ENCODE results near the gene SAFB2. TPM values are rescaled to one million over a fixed set of nuclear protein-coding genes. Genes with fewer than 3 reads are reported as not detected.

Gene SAFB2
- polyA plus RNA-seq, 1 of the 3 experiments (the other 2 are of a cell fraction) = 37.7 TPM

DNA sequence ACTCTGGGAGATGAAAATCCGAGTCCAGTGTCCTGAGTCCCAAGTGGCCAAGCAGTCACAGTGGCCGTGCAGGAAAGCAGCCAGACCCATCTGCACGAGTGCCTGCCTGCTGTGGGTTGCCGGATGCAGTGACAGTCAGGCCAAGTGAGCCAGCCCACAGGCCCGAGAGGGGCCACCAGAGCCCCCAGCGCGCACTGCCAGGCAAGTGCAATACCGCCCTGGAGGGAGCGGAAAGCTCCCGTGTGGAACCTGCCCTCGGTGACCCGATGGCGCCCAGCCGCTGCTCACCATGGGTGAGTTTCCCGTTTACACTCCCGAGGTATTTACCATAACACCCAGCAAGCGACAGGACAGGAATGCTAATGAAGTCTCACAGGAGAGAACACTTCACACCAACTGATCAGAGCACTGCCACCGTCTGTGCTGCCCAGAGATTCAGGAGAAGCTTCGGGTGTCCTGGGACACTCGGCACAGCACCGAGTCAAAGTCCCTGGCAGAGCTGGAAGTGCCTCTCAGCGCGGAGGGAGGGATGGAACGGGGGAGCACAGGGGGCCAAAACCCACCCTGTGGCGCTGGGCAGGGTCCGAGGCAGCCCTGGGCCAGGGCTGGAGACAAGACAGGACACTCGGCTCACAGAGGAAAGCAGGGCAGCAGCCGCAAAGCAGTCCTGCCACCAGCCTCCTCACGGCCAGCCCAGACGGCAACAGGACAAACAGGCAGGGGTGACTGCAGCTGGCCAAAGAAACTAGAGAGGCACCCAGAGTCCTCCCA is 33.5 kb downstream of the SAFB2 start:
- Histone ChIP-seq H3K4me1 (ENCODE audit: control insufficient read depth in 1 of 2, insufficient read depth in 2 of 2, low read depth in 1 of 2, low read length in 1 of 2) (peaks cover 0 to 9% of the 10 kb centered on the region in 2 experiments; a peak in 1 of 4 replicates), H3K36me3 (replicated peaks in 1 of 2; ENCODE audit: control insufficient read depth in 1 of 2, insufficient read depth in 2 of 2, low read length in 1 of 2) (peaks cover 5 to 77% of the 10 kb centered on the region in 2 experiments), H3K27ac (ENCODE audit: low read depth in 2 of 2, low read length in 1 of 2) (no peak overlapping the region), H3K27me3 (ENCODE audit: insufficient read depth) (no peaks in the 10 kb centered on the region), H4K20me1 (ENCODE audit: insufficient read depth) (no peaks in the 10 kb centered on the region), H2AFZ (ENCODE audit: low read depth) (no peak overlapping the region), H3K9me2 (no peaks in the 10 kb centered on the region), H3K4me3 (ENCODE audit: low read depth in 2 of 2, low read length in 1 of 2) (no peak overlapping the region), H3K4me2 (no peak overlapping the region), H3F3A (replicated peaks; ENCODE audit: insufficient read depth) (no peaks in the 10 kb centered on the region), H3K9me3 (no peaks in the 10 kb centered on the region), H3K79me2 (ENCODE audit: insufficient read depth) (no peaks in the 10 kb centered on the region), H3K9ac (no peak overlapping the region)
- TF ChIP-seq, protein P1, sequence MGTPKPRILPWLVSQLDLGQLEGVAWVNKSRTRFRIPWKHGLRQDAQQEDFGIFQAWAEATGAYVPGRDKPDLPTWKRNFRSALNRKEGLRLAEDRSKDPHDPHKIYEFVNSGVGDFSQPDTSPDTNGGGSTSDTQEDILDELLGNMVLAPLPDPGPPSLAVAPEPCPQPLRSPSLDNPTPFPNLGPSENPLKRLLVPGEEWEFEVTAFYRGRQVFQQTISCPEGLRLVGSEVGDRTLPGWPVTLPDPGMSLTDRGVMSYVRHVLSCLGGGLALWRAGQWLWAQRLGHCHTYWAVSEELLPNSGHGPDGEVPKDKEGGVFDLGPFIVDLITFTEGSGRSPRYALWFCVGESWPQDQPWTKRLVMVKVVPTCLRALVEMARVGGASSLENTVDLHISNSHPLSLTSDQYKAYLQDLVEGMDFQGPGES (IDR thresholded peaks at IDR 0.05; ENCODE audit: low read depth, low read length) = no peak
- TF ChIP-seq GABPA (IDR thresholded peaks at IDR 0.05; ENCODE audit: low read depth) (no peak), TCF12 (IDR thresholded peaks at IDR 0.05) (no peak), NRF1 (IDR thresholded peaks at IDR 0.05; ENCODE audit: low read depth, low read length) (no peak), SIN3A (IDR thresholded peaks at IDR 0.05; ENCODE audit: borderline replicate concordance, low read depth, low read length) (no peak), FOXJ3 (CRISPR knock-in tag; IDR thresholded peaks at IDR 0.05) (no peak)
- TF ChIP-seq, protein P2, sequence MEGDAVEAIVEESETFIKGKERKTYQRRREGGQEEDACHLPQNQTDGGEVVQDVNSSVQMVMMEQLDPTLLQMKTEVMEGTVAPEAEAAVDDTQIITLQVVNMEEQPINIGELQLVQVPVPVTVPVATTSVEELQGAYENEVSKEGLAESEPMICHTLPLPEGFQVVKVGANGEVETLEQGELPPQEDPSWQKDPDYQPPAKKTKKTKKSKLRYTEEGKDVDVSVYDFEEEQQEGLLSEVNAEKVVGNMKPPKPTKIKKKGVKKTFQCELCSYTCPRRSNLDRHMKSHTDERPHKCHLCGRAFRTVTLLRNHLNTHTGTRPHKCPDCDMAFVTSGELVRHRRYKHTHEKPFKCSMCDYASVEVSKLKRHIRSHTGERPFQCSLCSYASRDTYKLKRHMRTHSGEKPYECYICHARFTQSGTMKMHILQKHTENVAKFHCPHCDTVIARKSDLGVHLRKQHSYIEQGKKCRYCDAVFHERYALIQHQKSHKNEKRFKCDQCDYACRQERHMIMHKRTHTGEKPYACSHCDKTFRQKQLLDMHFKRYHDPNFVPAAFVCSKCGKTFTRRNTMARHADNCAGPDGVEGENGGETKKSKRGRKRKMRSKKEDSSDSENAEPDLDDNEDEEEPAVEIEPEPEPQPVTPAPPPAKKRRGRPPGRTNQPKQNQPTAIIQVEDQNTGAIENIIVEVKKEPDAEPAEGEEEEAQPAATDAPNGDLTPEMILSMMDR (IDR thresholded peaks at IDR 0.05) = no peak
- 95% methylated on average over 23 of the region's 30 CpGs for WGBS (ENCODE audit: low lambda C conversion rate)
- DNase-seq = peak; percentile 17
- ChIA-PET POLR2A (no interaction called here), CTCF (interaction anchor here (1.3 kb wide), 1 partner anchor 10 kb away, joined by 3 read pairs; no protein-coding TSS in a partner anchor)

DNA sequence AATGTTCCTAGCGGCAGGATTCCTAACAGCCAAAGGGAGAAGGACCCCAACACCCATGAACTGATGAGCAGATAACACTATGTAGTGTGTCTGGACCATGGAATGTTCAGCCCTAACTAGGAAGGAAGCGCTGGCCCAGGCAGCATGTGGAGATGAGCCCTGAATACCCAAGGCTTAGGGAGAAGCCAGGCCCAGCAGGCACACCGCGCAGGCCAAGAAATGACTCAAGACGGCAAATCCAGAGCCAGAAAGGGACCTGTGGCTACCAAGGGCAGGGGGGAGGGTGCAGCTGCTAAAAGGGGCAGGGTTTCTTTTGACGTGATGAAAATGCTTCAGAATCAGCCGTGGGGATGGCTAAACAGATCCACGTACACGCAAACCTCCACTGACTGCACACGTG is 34.1 kb downstream of the SAFB2 start:
- no peak for DNase-seq
- Histone ChIP-seq H3K4me2 (no peak overlapping the region), H3K9me2 (no peaks in the 10 kb centered on the region), H2AFZ (ENCODE audit: low read depth) (no peak overlapping the region), H3K27ac (ENCODE audit: low read depth in 2 of 2, low read length in 1 of 2) (no peak overlapping the region), H3K27me3 (ENCODE audit: insufficient read depth) (no peaks in the 10 kb centered on the region), H3K36me3 (replicated peaks in 1 of 2; ENCODE audit: control insufficient read depth in 1 of 2, insufficient read depth in 2 of 2, low read length in 1 of 2) (peaks cover 5 to 71% of the 10 kb centered on the region in 2 experiments), H3K9me3 (no peaks in the 10 kb centered on the region), H3K9ac (no peak overlapping the region), H3K4me1 (ENCODE audit: control insufficient read depth in 1 of 2, insufficient read depth in 2 of 2, low read depth in 1 of 2, low read length in 1 of 2) (peaks cover 0 to 6% of the 10 kb centered on the region in 2 experiments; a peak in 1 of 4 replicates), H3K4me3 (ENCODE audit: low read depth in 2 of 2, low read length in 1 of 2) (no peak overlapping the region), H3F3A (replicated peaks; ENCODE audit: insufficient read depth) (no peaks in the 10 kb centered on the region), H3K79me2 (ENCODE audit: insufficient read depth) (no peaks in the 10 kb centered on the region), H4K20me1 (ENCODE audit: insufficient read depth) (no peaks in the 10 kb centered on the region)
- ChIA-PET CTCF (interaction anchor here (1.3 kb wide), 1 partner anchor 9 kb away, joined by 3 read pairs; no protein-coding TSS in a partner anchor), POLR2A (no interaction called here)
- 97% methylated on average over 9 of the region's 10 CpGs for WGBS (ENCODE audit: low lambda C conversion rate)
- no peak for TF ChIP-seq YY1 (IDR thresholded peaks at IDR 0.05; ENCODE audit: low read depth)
- TF ChIP-seq, protein P3, sequence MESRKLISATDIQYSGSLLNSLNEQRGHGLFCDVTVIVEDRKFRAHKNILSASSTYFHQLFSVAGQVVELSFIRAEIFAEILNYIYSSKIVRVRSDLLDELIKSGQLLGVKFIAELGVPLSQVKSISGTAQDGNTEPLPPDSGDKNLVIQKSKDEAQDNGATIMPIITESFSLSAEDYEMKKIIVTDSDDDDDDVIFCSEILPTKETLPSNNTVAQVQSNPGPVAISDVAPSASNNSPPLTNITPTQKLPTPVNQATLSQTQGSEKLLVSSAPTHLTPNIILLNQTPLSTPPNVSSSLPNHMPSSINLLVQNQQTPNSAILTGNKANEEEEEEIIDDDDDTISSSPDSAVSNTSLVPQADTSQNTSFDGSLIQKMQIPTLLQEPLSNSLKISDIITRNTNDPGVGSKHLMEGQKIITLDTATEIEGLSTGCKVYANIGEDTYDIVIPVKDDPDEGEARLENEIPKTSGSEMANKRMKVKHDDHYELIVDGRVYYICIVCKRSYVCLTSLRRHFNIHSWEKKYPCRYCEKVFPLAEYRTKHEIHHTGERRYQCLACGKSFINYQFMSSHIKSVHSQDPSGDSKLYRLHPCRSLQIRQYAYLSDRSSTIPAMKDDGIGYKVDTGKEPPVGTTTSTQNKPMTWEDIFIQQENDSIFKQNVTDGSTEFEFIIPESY (IDR thresholded peaks at IDR 0.05; ENCODE audit: borderline replicate concordance, low read depth) = no peak
- TF ChIP-seq GABPA (IDR thresholded peaks at IDR 0.05; ENCODE audit: low read depth) = no peak
- TF ChIP-seq, protein P4, sequence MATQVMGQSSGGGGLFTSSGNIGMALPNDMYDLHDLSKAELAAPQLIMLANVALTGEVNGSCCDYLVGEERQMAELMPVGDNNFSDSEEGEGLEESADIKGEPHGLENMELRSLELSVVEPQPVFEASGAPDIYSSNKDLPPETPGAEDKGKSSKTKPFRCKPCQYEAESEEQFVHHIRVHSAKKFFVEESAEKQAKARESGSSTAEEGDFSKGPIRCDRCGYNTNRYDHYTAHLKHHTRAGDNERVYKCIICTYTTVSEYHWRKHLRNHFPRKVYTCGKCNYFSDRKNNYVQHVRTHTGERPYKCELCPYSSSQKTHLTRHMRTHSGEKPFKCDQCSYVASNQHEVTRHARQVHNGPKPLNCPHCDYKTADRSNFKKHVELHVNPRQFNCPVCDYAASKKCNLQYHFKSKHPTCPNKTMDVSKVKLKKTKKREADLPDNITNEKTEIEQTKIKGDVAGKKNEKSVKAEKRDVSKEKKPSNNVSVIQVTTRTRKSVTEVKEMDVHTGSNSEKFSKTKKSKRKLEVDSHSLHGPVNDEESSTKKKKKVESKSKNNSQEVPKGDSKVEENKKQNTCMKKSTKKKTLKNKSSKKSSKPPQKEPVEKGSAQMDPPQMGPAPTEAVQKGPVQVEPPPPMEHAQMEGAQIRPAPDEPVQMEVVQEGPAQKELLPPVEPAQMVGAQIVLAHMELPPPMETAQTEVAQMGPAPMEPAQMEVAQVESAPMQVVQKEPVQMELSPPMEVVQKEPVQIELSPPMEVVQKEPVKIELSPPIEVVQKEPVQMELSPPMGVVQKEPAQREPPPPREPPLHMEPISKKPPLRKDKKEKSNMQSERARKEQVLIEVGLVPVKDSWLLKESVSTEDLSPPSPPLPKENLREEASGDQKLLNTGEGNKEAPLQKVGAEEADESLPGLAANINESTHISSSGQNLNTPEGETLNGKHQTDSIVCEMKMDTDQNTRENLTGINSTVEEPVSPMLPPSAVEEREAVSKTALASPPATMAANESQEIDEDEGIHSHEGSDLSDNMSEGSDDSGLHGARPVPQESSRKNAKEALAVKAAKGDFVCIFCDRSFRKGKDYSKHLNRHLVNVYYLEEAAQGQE (IDR thresholded peaks at IDR 0.05; ENCODE audit: low read depth, low read length) = no peak
- no peak for TF ChIP-seq MXI1 (IDR thresholded peaks at IDR 0.05; ENCODE audit: low read depth, low read length)
- TF ChIP-seq SMC3 (IDR thresholded peaks at IDR 0.05; ENCODE audit: low read depth, low read length) = no peak
- TF ChIP-seq RAD21 (IDR thresholded peaks at IDR 0.05; ENCODE audit: low read length) = no peak
- TF ChIP-seq, protein P5, sequence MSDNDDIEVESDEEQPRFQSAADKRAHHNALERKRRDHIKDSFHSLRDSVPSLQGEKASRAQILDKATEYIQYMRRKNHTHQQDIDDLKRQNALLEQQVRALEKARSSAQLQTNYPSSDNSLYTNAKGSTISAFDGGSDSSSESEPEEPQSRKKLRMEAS (IDR thresholded peaks at IDR 0.05; ENCODE audit: low read depth) = no peak
- TF ChIP-seq, protein P6, sequence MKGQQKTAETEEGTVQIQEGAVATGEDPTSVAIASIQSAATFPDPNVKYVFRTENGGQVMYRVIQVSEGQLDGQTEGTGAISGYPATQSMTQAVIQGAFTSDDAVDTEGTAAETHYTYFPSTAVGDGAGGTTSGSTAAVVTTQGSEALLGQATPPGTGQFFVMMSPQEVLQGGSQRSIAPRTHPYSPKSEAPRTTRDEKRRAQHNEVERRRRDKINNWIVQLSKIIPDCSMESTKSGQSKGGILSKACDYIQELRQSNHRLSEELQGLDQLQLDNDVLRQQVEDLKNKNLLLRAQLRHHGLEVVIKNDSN (IDR thresholded peaks at IDR 0.05; ENCODE audit: borderline replicate concordance, low read depth) = no peak
- TF ChIP-seq SIN3A (IDR thresholded peaks at IDR 0.05; ENCODE audit: borderline replicate concordance, low read depth, low read length) = no peak
